Spleen (tissue), 11 donors: ENCODE measurements around the gene TERT. TPM values are rescaled to one million over a fixed set of nuclear protein-coding genes. Genes with fewer than 3 reads are reported as not detected.

Source experiments
- DNase-seq: peaks from one replicate; pipeline ENCODE4 v3.0.0-alpha.2; 2020
- H3K27ac ChIP-seq, 8 donors: fragments of 200-600 bp; sonication (generic) in 7 of 8; 1 replicate in 4 of 8; 2 replicates in 4 of 8; pipeline versions ENCODE4 v1.5.0 to v1.8.0; 2016 to 2021; ENCODE audit warnings: inconsistent platforms in 4 of 8, mild to moderate bottlenecking in 4 of 8, moderate library complexity in 1 of 8
- H3K27me3 ChIP-seq, 7 donors: fragments of 200-600 bp; sonication (generic) in 6 of 7; replicated peaks in 1 of 7; 1 replicate in 4 of 7; 2 replicates in 3 of 7; pipeline versions ENCODE4 v1.5.0 to v1.8.0; 2016 to 2021; ENCODE audit warnings: inconsistent platforms in 3 of 7, mild to moderate bottlenecking in 1 of 7
- H3K36me3 ChIP-seq, 6 donors: fragments of 200-600 bp; sonication (generic) in 5 of 6; 1 replicate in 4 of 6; 2 replicates in 2 of 6; pipeline versions ENCODE4 v1.5.0 to v1.8.0; 2016 to 2021; ENCODE audit warnings: inconsistent platforms in 2 of 6
- H3K4me1 ChIP-seq, 6 donors: fragments of 200-600 bp; sonication (generic) in 5 of 6; 1 replicate in 3 of 6; 2 replicates in 3 of 6; pipeline versions ENCODE4 v1.5.0 to v1.8.0; 2016 to 2021; ENCODE audit warnings: inconsistent platforms in 3 of 6
- H3K4me3 ChIP-seq, 8 donors: fragments of 200-600 bp; sonication (generic) in 7 of 8; 1 replicate in 4 of 8; 2 replicates in 4 of 8; pipeline versions ENCODE4 v1.5.0 to v1.8.0; 2016 to 2021; ENCODE audit warnings: inconsistent platforms in 4 of 8, mild to moderate bottlenecking in 4 of 8, moderate library complexity in 2 of 8
- H3K9me3 ChIP-seq, 8 donors: fragments of 200-600 bp; sonication (generic) in 7 of 8; 1 replicate in 4 of 8; 2 replicates in 4 of 8; pipeline versions ENCODE4 v1.5.0 to v1.8.0; 2016 to 2021; ENCODE audit warnings: inconsistent platforms in 4 of 8
- POLR2A ChIP-seq, 3 donors: fragments of 450-650 bp; IDR thresholded peaks; one replicate each; pipeline ENCODE4 v1.5.1; 2017; ENCODE audit warnings: antibody characterized with exemption in 3 of 3, mild to moderate bottlenecking in 1 of 3
- POLR2AphosphoS5 ChIP-seq, 3 donors: sonication (generic); formaldehyde crosslinking; IDR thresholded peaks; one replicate each; pipeline ENCODE4 v1.5.1; 2017; ENCODE audit warnings: antibody characterized with exemption in 3 of 3
- WGBS, 5 donors: extraction: QIAGEN DNeasy Blood & Tissue Kit in 3 of 5; methylation state at CpG; one replicate each; pipeline versions ENCODE4 v1.1.5 to v1.1.7; 2013 to 2018; 5-methylcytosine and 5-hydroxymethylcytosine counted together
- intact Hi-C: fragments of 100-400 bp; cut with DNase I; formaldehyde crosslinking; loops from one replicate; pipeline ENCODE4 v1.15.0; 2023; ENCODE audit warnings: low total_unique reads
- polyA plus RNA-seq, 3 donors: library from polyadenylated mRNA; stranded (reverse); fragments of 200-250 nt; gene quantifications; one replicate each; pipeline ENCODE4 v1.2.1, GENCODE V29; 2013
- total RNA-seq, 7 donors: library from RNA; depleted of rRNA in 3 of 7; stranded (reverse); fragments of >200 nt in 3 of 7; fragmentation: NEBNext Ultra II Directional in 4 of 7; extraction: Animal tissue kit (Norgen Biotek cat#: 25700) in 4 of 7; gene quantifications; one replicate each; pipeline versions ENCODE4 v1.1.0 to v1.2.1, GENCODE V29; 2016 to 2021
- TF ChIP-seq, protein P1 (sequence below), 11 experiments: fragments of 200-600 bp in 7 of 11; fragments of 450-650 bp in 4 of 11; sonication (generic) in 4 of 11; IDR thresholded peaks in 8 of 11; conservative IDR thresholded peaks in 3 of 11; 1 replicate in 7 of 11; 2 replicates in 4 of 11; pipeline versions ENCODE4 v1.4.0 to v1.8.0; 2016 to 2021; ENCODE audit warnings: antibody characterized with exemption in 11 of 11, inconsistent platforms in 4 of 11, mild to moderate bottlenecking in 1 of 11
- donor health status: healthy with polysubstance abuse.
- donor health status: DM: no; HTN: no; CAD: no; lungs with moderate emphysema.
- donor health status: DM: no; HTN: no; CAD: no.
- donor health status: Bipolar disorder and iron deficiency.
- donor health status: healthy.
- donor health status: DM: no; HTN: no; CAD: no.
- donor health status: DM: yes; HTN: yes; CAD: no.

The TERT gene
- total and polyA plus RNA-seq, 10 donors: 0.09 to 5.3 (median 0.40) TPM; not detected in 2

DNA sequence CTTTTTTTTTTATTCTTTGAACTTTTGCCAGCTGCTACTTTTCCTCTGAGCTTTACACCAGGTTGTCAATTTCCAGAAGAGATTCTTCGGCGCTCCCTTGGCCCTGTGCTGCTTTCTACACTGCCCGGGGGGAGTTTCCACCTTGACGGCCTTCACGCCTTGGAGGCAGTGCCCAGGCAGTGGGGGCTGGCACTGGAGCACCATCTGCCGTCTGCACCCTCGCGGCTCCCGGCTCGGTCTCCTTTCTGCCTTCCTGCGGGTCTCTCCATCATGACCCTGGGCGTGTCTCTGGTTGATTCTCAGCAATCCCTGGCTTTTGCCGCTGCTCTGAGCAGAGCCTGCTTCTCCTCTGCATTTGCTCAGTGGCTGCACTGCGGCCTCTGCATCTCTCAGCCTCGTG lies 66.7 kb downstream of the TERT start:
- Histone ChIP-seq H3K4me3 (no peak overlapping the region), H3K9me3 (no peaks in the 10 kb centered on the region), H3K27ac (no peak overlapping the region), H3K4me1 (no peaks in the 10 kb centered on the region), H3K27me3 (peaks cover 0 to 82% (median 0%) of the 10 kb centered on the region in 7 donors), H3K36me3 (no peaks in the 10 kb centered on the region)
- WGBS, 5 donors: 57 to 71% (median 68%) methylated on average over 15 of the region's 15 CpGs
- TF ChIP-seq, protein P1, sequence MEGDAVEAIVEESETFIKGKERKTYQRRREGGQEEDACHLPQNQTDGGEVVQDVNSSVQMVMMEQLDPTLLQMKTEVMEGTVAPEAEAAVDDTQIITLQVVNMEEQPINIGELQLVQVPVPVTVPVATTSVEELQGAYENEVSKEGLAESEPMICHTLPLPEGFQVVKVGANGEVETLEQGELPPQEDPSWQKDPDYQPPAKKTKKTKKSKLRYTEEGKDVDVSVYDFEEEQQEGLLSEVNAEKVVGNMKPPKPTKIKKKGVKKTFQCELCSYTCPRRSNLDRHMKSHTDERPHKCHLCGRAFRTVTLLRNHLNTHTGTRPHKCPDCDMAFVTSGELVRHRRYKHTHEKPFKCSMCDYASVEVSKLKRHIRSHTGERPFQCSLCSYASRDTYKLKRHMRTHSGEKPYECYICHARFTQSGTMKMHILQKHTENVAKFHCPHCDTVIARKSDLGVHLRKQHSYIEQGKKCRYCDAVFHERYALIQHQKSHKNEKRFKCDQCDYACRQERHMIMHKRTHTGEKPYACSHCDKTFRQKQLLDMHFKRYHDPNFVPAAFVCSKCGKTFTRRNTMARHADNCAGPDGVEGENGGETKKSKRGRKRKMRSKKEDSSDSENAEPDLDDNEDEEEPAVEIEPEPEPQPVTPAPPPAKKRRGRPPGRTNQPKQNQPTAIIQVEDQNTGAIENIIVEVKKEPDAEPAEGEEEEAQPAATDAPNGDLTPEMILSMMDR (IDR thresholded peaks at IDR 0.05 in 8 of 11, conservative IDR thresholded peaks at IDR 0.05 in 3 of 11): no peak
- TF ChIP-seq POLR2AphosphoS5 (IDR thresholded peaks at IDR 0.05) (no peak), POLR2A (IDR thresholded peaks at IDR 0.05) (no peak)
- intact Hi-C loops: no loop called here
- no peak for DNase-seq

DNA sequence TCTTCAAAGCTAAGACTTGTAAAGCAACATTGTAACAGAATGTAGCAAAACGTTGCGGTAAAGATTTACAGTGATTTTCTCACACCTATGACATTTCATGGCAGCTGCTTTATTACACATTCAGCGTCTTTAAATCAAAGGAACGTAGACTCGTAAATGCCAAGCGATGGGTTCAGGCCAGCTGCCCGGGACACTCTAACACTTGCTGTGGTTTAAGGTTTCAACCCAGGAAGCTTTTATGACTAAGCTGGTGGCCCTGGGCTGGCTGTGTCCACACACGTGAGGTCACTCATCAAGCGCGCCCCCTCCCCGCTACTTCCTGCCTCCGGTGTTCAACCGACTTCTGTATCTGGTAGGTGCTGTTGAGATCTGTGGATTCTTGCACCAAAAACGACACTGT lies 67.2 kb downstream of the TERT start:
- H3K4me3 ChIP-seq: no peak overlapping the region
- 23 to 32% (median 27%) methylated on average over 14 of the region's 14 CpGs for WGBS, 5 donors
- H3K27ac ChIP-seq: no peak overlapping the region

DNA sequence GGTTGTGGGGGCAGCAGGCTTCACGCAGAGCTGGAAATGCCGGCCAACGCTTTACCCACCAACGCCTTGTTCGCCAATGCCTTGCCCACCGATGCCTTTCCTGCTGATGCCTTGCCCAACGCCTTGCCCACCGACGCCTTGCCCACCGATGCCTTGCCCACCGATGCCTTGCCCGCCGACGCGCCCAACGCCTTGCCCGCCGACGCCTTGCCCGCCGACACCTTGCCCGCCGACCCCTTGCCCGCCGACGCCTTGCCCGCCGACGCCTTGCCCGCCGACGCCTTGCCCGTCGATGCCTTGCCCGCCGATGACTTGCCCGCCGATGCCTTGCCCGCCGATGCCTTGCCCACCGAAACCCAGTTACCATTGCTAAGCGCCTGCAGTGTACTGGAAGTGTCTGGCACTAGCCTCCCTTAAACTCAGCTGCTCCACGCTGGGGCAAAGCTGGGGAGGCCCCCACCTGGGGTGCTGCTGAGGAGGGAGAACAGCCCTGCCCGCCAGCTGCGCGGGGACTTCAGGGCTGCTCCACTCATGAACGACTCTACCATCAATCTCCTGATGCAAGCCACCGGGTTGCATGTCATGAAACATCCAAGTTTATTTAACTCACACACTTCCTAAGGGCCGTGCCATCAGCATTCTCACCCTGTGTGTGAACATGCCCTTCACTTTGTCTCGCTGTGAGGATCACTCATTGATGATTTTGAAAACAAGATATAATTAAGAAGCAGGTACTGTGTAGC lies 67.9 kb downstream of the TERT start:
- Histone ChIP-seq H3K4me3 (no peak overlapping the region), H3K36me3 (no peaks in the 10 kb centered on the region), H3K9me3 (no peaks in the 10 kb centered on the region), H3K27ac (no peak overlapping the region), H3K27me3 (peaks cover 0 to 71% (median 0%) of the 10 kb centered on the region in 7 donors), H3K4me1 (no peaks in the 10 kb centered on the region)
- 82 to 87% (median 86%) methylated on average over 25 to 50 of the region's 50 CpGs for WGBS, 5 donors
- no peak for DNase-seq
- no peak for TF ChIP-seq POLR2A (IDR thresholded peaks at IDR 0.05)
- no peak for TF ChIP-seq POLR2AphosphoS5 (IDR thresholded peaks at IDR 0.05)
- TF ChIP-seq, protein P1 (IDR thresholded peaks at IDR 0.05 in 8 of 11, conservative IDR thresholded peaks at IDR 0.05 in 3 of 11): no peak
- intact Hi-C loops: no loop called here

More for the DNA sequence above, 67.2 kb downstream of the TERT start:
- no peak for DNase-seq
- intact Hi-C loops: no loop called here
- Histone ChIP-seq H3K36me3 (no peaks in the 10 kb centered on the region), H3K4me1 (no peaks in the 10 kb centered on the region), H3K27me3 (peaks cover 0 to 78% (median 0%) of the 10 kb centered on the region in 7 donors), H3K9me3 (no peaks in the 10 kb centered on the region)
- TF ChIP-seq POLR2AphosphoS5 (IDR thresholded peaks at IDR 0.05): no peak
- TF ChIP-seq POLR2A (IDR thresholded peaks at IDR 0.05): no peak
- TF ChIP-seq, protein P1 (IDR thresholded peaks at IDR 0.05 in 8 of 11, conservative IDR thresholded peaks at IDR 0.05 in 3 of 11): no peak

DNA sequence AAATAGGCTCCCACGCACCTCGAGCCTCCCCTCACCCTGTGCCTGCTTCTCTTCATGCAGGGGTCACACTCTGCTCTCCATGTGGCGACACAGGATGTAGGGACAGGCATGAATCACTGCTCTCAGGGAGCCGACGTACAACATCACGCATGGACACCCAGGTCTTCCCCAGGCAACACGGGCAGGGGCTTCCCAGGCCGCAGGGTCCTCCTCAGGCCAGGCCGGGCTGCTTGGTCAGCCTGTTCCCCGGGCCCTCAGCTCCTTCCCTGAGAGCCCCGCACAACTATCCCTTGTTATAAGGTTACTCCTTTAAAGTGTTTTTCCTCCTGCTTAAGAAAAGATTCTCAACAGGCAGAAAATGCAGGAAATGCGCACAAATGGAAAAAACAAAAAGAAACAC lies 68.6 kb downstream of the TERT start:
- Histone ChIP-seq H3K9me3 (no peaks in the 10 kb centered on the region), H3K4me1 (no peaks in the 10 kb centered on the region), H3K27ac (no peak overlapping the region), H3K4me3 (no peak overlapping the region), H3K27me3 (peaks cover 0 to 63% (median 0%) of the 10 kb centered on the region in 7 donors), H3K36me3 (no peaks in the 10 kb centered on the region)
- TF ChIP-seq POLR2A (IDR thresholded peaks at IDR 0.05): no peak
- TF ChIP-seq, protein P1 (IDR thresholded peaks at IDR 0.05 in 8 of 11, conservative IDR thresholded peaks at IDR 0.05 in 3 of 11): no peak
- TF ChIP-seq POLR2AphosphoS5 (IDR thresholded peaks at IDR 0.05): no peak
- DNase-seq: no peak
- WGBS, 5 donors: 75 to 92% (median 75%) methylated on average over 5 to 12 of the region's 12 CpGs
- intact Hi-C loops: no loop called here
